Measurements from ENCODE around the gene MAP3K4. TPM values are rescaled to one million over a fixed set of nuclear protein-coding genes. Genes with fewer than 3 reads are reported as not detected.

MAP3K4 gene
- total RNA-seq, 1 donor: 31.5 TPM

- H3K4me3 ChIP-seq (ENCODE audit: low read depth, low read length): no peak overlapping the region
- DNase-seq (ENCODE audit: low read depth): no peak
- TF ChIP-seq, protein P1, sequence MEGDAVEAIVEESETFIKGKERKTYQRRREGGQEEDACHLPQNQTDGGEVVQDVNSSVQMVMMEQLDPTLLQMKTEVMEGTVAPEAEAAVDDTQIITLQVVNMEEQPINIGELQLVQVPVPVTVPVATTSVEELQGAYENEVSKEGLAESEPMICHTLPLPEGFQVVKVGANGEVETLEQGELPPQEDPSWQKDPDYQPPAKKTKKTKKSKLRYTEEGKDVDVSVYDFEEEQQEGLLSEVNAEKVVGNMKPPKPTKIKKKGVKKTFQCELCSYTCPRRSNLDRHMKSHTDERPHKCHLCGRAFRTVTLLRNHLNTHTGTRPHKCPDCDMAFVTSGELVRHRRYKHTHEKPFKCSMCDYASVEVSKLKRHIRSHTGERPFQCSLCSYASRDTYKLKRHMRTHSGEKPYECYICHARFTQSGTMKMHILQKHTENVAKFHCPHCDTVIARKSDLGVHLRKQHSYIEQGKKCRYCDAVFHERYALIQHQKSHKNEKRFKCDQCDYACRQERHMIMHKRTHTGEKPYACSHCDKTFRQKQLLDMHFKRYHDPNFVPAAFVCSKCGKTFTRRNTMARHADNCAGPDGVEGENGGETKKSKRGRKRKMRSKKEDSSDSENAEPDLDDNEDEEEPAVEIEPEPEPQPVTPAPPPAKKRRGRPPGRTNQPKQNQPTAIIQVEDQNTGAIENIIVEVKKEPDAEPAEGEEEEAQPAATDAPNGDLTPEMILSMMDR (IDR thresholded peaks at IDR 0.05; ENCODE audit: insufficient read depth, low read depth, low read length): no peak
These were observed 38.8 kb upstream of the MAP3K4 start for GRCh38 chr6:160952633-160953281.

- TF ChIP-seq, protein P1 (IDR thresholded peaks at IDR 0.05; ENCODE audit: insufficient read depth, low read depth, low read length): no peak
These were observed 35.9 kb upstream of the MAP3K4 start for GRCh38 chr6:160955508-160956295.

DNA sequence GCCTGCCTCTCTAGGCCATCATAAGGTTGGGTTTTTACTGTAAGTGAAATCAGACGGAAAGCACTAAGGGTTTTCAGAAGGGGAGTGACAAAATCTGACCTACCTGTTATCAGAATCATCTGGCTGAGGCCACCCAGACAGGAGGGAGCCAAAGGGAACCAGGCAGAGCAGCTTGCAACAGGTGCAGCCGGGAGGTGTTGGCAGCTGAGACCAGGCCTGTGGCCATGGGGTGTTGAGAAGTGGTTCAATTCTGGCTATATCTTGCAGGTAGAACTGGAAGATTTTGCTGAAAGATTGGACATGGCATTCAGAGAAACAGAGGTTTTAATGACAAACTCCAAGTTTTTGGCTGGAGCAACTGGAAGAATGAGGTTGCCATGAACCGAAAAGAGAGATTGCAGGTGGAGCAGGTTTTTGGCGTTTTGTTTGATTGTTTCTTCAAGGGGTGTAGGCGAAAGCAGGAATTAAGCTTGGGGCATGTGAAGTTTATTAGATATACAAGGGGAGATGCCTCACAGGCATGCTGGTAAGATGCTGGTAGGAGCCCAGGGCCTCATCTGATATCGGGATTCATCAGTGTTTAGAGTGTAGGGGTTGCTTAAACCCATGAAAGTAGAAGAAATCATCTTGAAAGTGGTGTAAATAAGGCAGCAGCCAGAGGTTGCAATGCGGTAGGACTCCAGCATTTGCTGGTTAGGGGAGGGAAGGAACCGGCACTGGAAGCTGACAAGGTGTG, 35.1 kb upstream of the MAP3K4 start:
- no peak for DNase-seq (ENCODE audit: low read depth)
- TF ChIP-seq, protein P1 (IDR thresholded peaks at IDR 0.05; ENCODE audit: insufficient read depth, low read depth, low read length): no peak
- no peak overlapping the region for H3K4me3 ChIP-seq (ENCODE audit: low read depth, low read length)

More at GRCh38 chr6:160955508-160956295, 35.9 kb upstream of the MAP3K4 start:
- DNase-seq (ENCODE audit: low read depth): no peak
- H3K4me3 ChIP-seq (ENCODE audit: low read depth, low read length): no peak overlapping the region

DNA sequence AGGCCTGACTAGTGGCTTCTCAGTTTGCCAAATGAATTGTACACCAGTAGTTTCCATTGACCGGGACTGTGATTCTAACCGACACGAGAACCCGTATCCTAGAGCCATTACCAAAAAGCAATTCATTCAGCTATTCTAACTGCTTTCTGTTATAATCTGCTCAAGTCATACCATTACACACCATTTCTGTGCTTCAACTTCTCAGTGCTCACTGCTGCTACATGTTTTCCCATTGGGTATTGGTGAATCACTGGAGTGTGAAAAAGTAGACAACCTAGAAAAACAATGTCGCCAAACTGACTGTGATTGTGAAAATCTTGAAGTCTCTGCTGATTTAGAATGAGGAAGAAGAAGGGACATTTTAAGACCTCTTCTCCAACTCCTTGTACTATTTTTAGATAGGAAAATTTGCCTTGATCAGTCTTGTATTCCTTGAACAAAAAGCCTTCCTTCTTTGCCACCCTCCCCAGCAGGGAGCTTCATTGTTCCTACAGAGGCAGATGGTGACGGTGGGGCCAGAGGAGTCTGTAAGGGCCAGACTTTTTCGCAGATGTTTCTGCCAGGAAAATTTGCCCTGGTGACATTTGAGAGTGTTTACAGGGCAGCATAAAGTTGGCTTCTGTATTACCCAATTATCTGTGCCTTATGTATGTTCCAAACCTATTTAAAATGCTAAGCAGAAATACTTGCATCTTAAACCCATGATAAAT, 31.7 kb upstream of the MAP3K4 start:
- TF ChIP-seq, protein P1 (IDR thresholded peaks at IDR 0.05; ENCODE audit: insufficient read depth, low read depth, low read length): no peak
- H3K4me3 ChIP-seq (ENCODE audit: low read depth, low read length): no peak overlapping the region
- DNase-seq (ENCODE audit: low read depth): no peak

DNA sequence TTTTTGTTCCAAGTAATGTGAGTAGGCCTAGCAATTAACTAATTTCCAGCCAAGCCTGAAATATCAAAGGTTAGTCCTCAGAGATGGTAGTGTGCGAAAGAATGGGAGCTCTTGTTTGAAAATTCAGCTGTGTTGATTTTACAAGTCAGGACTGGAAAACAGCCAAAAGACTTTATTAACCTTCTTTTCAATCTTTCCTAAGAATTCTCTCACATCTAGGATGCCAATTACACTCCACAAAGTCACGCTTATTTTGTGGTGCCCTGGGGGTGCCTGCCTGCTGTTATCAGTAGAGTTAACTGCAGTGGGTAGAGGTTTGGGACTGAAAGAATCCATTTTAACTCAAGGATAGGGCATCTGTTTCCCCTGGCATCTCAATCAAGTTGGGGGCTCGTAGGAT, 30.7 kb upstream of the MAP3K4 start:
- no peak for DNase-seq (ENCODE audit: low read depth)
- TF ChIP-seq, protein P1 (IDR thresholded peaks at IDR 0.05; ENCODE audit: insufficient read depth, low read depth, low read length): no peak
- H3K4me3 ChIP-seq (ENCODE audit: low read depth, low read length): no peak overlapping the region

- H3K4me3 ChIP-seq (ENCODE audit: low read depth, low read length): no peak overlapping the region
- DNase-seq (ENCODE audit: low read depth): no peak
- TF ChIP-seq, protein P1 (IDR thresholded peaks at IDR 0.05; ENCODE audit: insufficient read depth, low read depth, low read length): no peak
These were observed 28.5 kb upstream of the MAP3K4 start for GRCh38 chr6:160962835-160963623.

Data from fibroblast of villous mesenchyme (primary cell).